Activated CD8-positive, alpha-beta T cell treated with anti-CD3 and anti-CD28 coated beads for 36 hours (primary cell): ENCODE data around the gene DDX10. TPM values are rescaled to one million over a fixed set of nuclear protein-coding genes. Genes with fewer than 3 reads are reported as not detected.

Experiments
- ATAC-seq: fragments of 200-7000 bp; cut with Tn5 transposase; one replicate; pipeline ENCODE4 v1.10.0; 2021; ENCODE audit warnings: mild to moderate bottlenecking, moderate library complexity
- CTCF ChIA-PET: fragments of 350-600 bp; sonication (Branson Sonifier 250); formaldehyde crosslinking; loops from one replicate; lab custom pipeline; 2021; ENCODE audit warnings: antibody characterized with exemption; lab: Charles Lee
- POLR2A ChIA-PET: fragments of 350-600 bp; sonication (Branson Sonifier 250); formaldehyde crosslinking; loops from one replicate; lab custom pipeline; 2021; ENCODE audit warnings: antibody characterized with exemption; lab: Charles Lee
- DNase-seq: peaks from one replicate; pipeline ENCODE4 v3.0.0-alpha.2; 2020
- H3K27ac Mint-ChIP-seq: one replicate; pipeline ENCODE4 v1.8.0; 2021; ENCODE audit warnings: mild to moderate bottlenecking, mixed read lengths
- H3K27me3 Mint-ChIP-seq: one replicate; pipeline ENCODE4 v1.8.0; 2021; ENCODE audit warnings: mixed read lengths
- H3K36me3 Mint-ChIP-seq: one replicate; pipeline ENCODE4 v1.8.0; 2021; ENCODE audit warnings: low read depth, mixed read lengths
- H3K4me1 Mint-ChIP-seq: one replicate; pipeline ENCODE4 v1.8.0; 2021; ENCODE audit warnings: low read depth, mixed read lengths
- H3K4me3 Mint-ChIP-seq: one replicate; pipeline ENCODE4 v1.8.0; 2021; ENCODE audit warnings: mild to moderate bottlenecking, moderate library complexity, mixed read lengths
- H3K9me3 Mint-ChIP-seq: one replicate; pipeline ENCODE4 v1.8.0; 2021; ENCODE audit warnings: mixed read lengths
- CTCF ChIP-seq: fragments of 200-600 bp; IDR thresholded peaks from one replicate; pipeline ENCODE4 v1.8.0; 2022; ENCODE audit warnings: antibody characterized with exemption, mild to moderate bottlenecking
- intact Hi-C: fragments of 100-400 bp; cut with micrococcal nuclease; formaldehyde crosslinking; loops from one replicate; pipeline ENCODE4 v1.10.0; 2022
- total RNA-seq, 2 experiments: library from RNA; stranded (reverse); gene quantifications; one replicate each; pipeline ENCODE4 v1.2.3, GENCODE V29; 2021

Gene DDX10
- total RNA-seq, 2 experiments from 2014 or later, result 45.4 to 46.3 TPM

DNA sequence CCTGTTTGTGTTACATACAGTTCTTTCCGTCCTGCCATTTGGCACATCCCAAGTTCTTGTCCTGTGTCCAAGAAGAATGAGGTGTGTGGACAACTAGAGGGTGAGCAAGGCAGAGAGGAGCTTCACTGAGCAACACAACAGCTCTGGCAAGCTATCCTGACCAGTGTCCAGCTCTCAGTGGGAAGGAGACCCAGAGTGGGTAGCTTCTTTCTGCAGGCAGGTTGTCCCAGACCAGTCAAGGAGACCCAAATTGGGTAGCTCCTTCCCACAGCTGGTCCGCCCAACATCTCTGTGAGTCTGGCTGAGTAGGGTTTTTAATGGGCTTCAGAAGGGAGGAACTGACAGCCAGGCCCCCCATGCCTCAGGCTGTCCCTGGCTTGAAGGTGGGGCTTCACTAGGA, 36.1 kb upstream of the DDX10 start:
- no peaks in the 10 kb centered on the region for H3K36me3 Mint-ChIP-seq
- H3K4me3 Mint-ChIP-seq, result no peak overlapping the region
- peaks cover 12% of the 10 kb centered on the region for H3K27me3 Mint-ChIP-seq
- DNase-seq (no peak), ATAC-seq (no peak)
- intact Hi-C loops, result loop anchor here (10.0 kb wide), 1 partner anchor 404 kb away; the partner anchor contains the start of genes ATM and NPAT
- H3K27ac Mint-ChIP-seq, result no peak overlapping the region
- POLR2A ChIA-PET, result interaction anchor here (0.6 kb wide), 1 partner anchor 518 kb away, joined by 3 read pairs; no protein-coding TSS in a partner anchor
- H3K9me3 Mint-ChIP-seq, result no peaks in the 10 kb centered on the region
- TF ChIP-seq CTCF, result no peak
- peaks cover 12% of the 10 kb centered on the region for H3K4me1 Mint-ChIP-seq
- CTCF ChIA-PET, result no interaction called here

DNA sequence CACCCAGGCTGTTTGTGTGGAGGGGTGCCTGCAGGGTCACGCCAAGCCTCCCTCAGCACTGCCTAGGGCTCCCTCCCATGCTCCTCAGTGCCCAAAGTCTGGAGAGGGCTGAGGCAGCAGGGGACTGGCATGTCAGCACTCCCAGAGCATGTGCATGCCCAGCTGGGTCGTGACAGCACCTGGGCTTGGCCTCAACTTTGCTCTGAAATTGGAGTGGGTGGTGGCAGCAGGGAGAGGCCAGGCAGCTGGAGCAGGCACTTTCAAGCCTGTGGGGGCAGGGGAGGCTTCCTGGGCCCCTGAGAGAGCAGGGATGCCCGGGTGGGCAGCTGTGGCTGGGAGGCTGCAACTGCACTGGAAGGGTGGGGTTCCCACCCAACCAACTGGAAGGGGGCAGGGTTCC, 35.6 kb upstream of the DDX10 start:
- no peak overlapping the region for H3K27ac Mint-ChIP-seq
- H3K9me3 Mint-ChIP-seq, result no peaks in the 10 kb centered on the region
- no peak for TF ChIP-seq CTCF
- ChIA-PET POLR2A (no interaction called here), CTCF (no interaction called here)
- ATAC-seq, result no peak
- peaks cover 12% of the 10 kb centered on the region for H3K27me3 Mint-ChIP-seq
- DNase-seq, result no peak
- H3K4me3 Mint-ChIP-seq, result no peak overlapping the region
- intact Hi-C loops, result loop anchor here (10.0 kb wide), 1 partner anchor 404 kb away; the partner anchor contains the start of genes ATM and NPAT
- no peaks in the 10 kb centered on the region for H3K36me3 Mint-ChIP-seq
- H3K4me1 Mint-ChIP-seq, result peaks cover 8% of the 10 kb centered on the region

GRCh38 chr11:108632041-108632704, 32.7 kb upstream of the DDX10 start:
- TF ChIP-seq CTCF, result no peak
- intact Hi-C loops, result no loop called here
- no peak for DNase-seq
- POLR2A ChIA-PET, result no interaction called here
- Mint-ChIP-seq H3K27me3 (peaks cover 18% of the 10 kb centered on the region), H3K36me3 (no peaks in the 10 kb centered on the region), H3K9me3 (no peaks in the 10 kb centered on the region), H3K4me1 (no peaks in the 10 kb centered on the region), H3K4me3 (no peak overlapping the region), H3K27ac (no peak overlapping the region)
- CTCF ChIA-PET, result interaction anchor here (1.6 kb wide), 1 partner anchor 16 kb away, joined by 5 read pairs; no protein-coding TSS in a partner anchor
- no peak for ATAC-seq

DNA sequence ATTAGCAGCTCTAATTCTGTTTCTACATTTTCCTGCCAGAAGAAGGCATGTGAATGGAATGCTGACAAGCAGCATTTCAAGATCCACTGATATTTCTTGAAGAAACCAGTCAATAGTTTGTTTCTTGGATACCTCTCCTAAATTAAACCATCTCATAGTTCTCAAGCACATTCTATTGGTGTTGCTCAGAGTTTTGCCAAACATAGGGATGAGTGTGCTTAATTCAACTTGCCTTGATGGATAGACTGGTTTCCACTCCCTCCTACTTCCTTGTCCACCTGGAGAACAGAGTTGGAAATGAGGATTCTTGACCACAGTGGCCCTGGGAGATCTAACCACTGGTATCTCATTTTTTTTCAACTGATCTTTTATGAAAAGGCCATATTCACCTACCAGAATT, 29.8 kb upstream of the DDX10 start:
- H3K27ac Mint-ChIP-seq, result no peak overlapping the region
- ATAC-seq (no peak), DNase-seq (no peak)
- no peaks in the 10 kb centered on the region for H3K4me1 Mint-ChIP-seq
- ChIA-PET CTCF (interaction anchor here (0.7 kb wide), 1 partner anchor 11 kb away, joined by 3 read pairs; no protein-coding TSS in a partner anchor), POLR2A (no interaction called here)
- no peaks in the 10 kb centered on the region for H3K9me3 Mint-ChIP-seq
- no peak overlapping the region for H3K4me3 Mint-ChIP-seq
- H3K36me3 Mint-ChIP-seq, result no peaks in the 10 kb centered on the region
- H3K27me3 Mint-ChIP-seq, result peaks cover 18% of the 10 kb centered on the region
- no peak for TF ChIP-seq CTCF
- intact Hi-C loops, result no loop called here

GRCh38 chr11:108636222-108636621, 28.6 kb upstream of the DDX10 start:
- ChIA-PET POLR2A (no interaction called here), CTCF (interaction anchor here (5.1 kb wide), 1 partner anchor 12 kb away, joined by 34 read pairs; no protein-coding TSS in a partner anchor)
- Mint-ChIP-seq H3K27ac (no peak overlapping the region), H3K4me1 (no peaks in the 10 kb centered on the region), H3K9me3 (no peaks in the 10 kb centered on the region), H3K36me3 (no peaks in the 10 kb centered on the region), H3K27me3 (peaks cover 16% of the 10 kb centered on the region), H3K4me3 (no peak overlapping the region)
- intact Hi-C loops, result no loop called here
- no peak for TF ChIP-seq CTCF
- DNase-seq, result no peak
- ATAC-seq, result no peak
